GM23248 (cell line): ENCODE measurements around the gene P2RX1. TPM values are rescaled to one million over a fixed set of nuclear protein-coding genes. Genes with fewer than 3 reads are reported as not detected.
"Not testable (repeated sequence)": the region's sequence is repeated elsewhere in the genome, so short reads cannot be mapped to it uniquely, and the experiment has no call there.

Source experiments
- DNase-seq: peaks from one replicate; pipeline ENCODE4 v3.0.0-alpha.2; 2015
- H2AFZ ChIP-seq: fragments of 200-600 bp; sonication (generic); 2 replicates; pipeline ENCODE4 v1.6.1; 2016; ENCODE audit warnings: antibody characterized with exemption
- H3F3A ChIP-seq: fragments of 200-600 bp; sonication (generic); 2 replicates; pipeline ENCODE4 v1.6.1; 2016; ENCODE audit warnings: mild to moderate bottlenecking, antibody characterized with exemption, mixed run types; ENCODE audit not compliant: insufficient read depth
- H3K27ac ChIP-seq: fragments of 200-600 bp; sonication (generic); 2 replicates; pipeline ENCODE4 v1.5.1; 2016; ENCODE audit warnings: mild to moderate bottlenecking
- H3K27me3 ChIP-seq: fragments of 200-600 bp; sonication (generic); replicated peaks from 2 replicates; pipeline ENCODE4 v1.6.1; 2016; ENCODE audit warnings: mild to moderate bottlenecking; ENCODE audit not compliant: insufficient read depth
- H3K36me3 ChIP-seq: fragments of 200-600 bp; sonication (generic); 2 replicates; pipeline ENCODE4 v1.6.1; 2016; ENCODE audit warnings: low read depth, mild to moderate bottlenecking
- H3K4me1 ChIP-seq: fragments of 200-600 bp; sonication (generic); 2 replicates; pipeline ENCODE4 v1.6.1; 2016; ENCODE audit warnings: mild to moderate bottlenecking; ENCODE audit not compliant: insufficient read depth
- H3K4me2 ChIP-seq: fragments of 200-600 bp; sonication (generic); one replicate; pipeline ENCODE4 v1.6.1; 2016; ENCODE audit warnings: mild to moderate bottlenecking; ENCODE audit not compliant: unreplicated experiment
- H3K4me3 ChIP-seq: fragments of 200-600 bp; sonication (generic); 2 replicates; pipeline ENCODE4 v1.5.1; 2016; ENCODE audit warnings: mild to moderate bottlenecking
- H3K79me2 ChIP-seq: fragments of 200-600 bp; sonication (generic); 2 replicates; pipeline ENCODE4 v1.6.1; 2016; ENCODE audit warnings: mild to moderate bottlenecking; ENCODE audit not compliant: insufficient read depth
- H3K9ac ChIP-seq: fragments of 200-600 bp; sonication (generic); 2 replicates; pipeline ENCODE4 v1.6.1; 2016; ENCODE audit warnings: mild to moderate bottlenecking
- H3K9me2 ChIP-seq: fragments of 200-600 bp; sonication (generic); 2 replicates; pipeline ENCODE4 v1.6.1; 2016; ENCODE audit warnings: mixed run types, mild to moderate bottlenecking, moderate library complexity; ENCODE audit not compliant: insufficient read depth
- H3K9me3 ChIP-seq: fragments of 200-600 bp; sonication (generic); one replicate; pipeline ENCODE4 v1.6.1; 2017; ENCODE audit warnings: low read depth
- H4K20me1 ChIP-seq: fragments of 200-600 bp; sonication (generic); 2 replicates; pipeline ENCODE4 v1.6.0; 2016; ENCODE audit not compliant: insufficient read depth
- EZH2 ChIP-seq: fragments of 200-600 bp; sonication (generic); IDR thresholded peaks from 2 replicates; pipeline ENCODE4 v1.6.1; 2018; ENCODE audit warnings: antibody characterized with exemption, mild to moderate bottlenecking; ENCODE audit not compliant: insufficient read depth, poor library complexity, severe bottlenecking
- EZH2phosphoT487 ChIP-seq: fragments of 200-600 bp; sonication (generic); IDR thresholded peaks from 2 replicates; pipeline ENCODE4 v1.6.1; 2018; ENCODE audit warnings: antibody characterized with exemption, moderate library complexity, mild to moderate bottlenecking, low read depth; ENCODE audit not compliant: insufficient read depth
- WGBS, 2 experiments: methylation state at CpG; one replicate each; pipeline ENCODE4 v1.1.6; 2015 to 2017; ENCODE audit warnings: low lambda C conversion rate in 2 of 2, low coverage in 1 of 2; ENCODE audit errors: missing lambda C conversion rate in 2 of 2; 5-methylcytosine and 5-hydroxymethylcytosine counted together
- in situ Hi-C: fragments of 300-500 bp; cut with MboI; formaldehyde crosslinking; loops from 2 replicates; pipeline ENCODE4 v1.15.0; 2020
- polyA plus RNA-seq: library from polyadenylated mRNA; unstranded; fragments of >200 nt; fragmentation: Nextera tagmentation; extraction: Ambion mirVana; gene quantifications from 2 replicates; pipeline ENCODE4 v1.2.1, GENCODE V29; 2016
- total RNA-seq: library from RNA; depleted of rRNA; stranded (reverse); fragments of >200 nt; shearing (Covaris generic); gene quantifications from 2 replicates; pipeline ENCODE4 v1.2.3, GENCODE V29; 2014

P2RX1 gene
- total and polyA plus RNA-seq, 2 experiments from 2014 or later: not detected

DNA sequence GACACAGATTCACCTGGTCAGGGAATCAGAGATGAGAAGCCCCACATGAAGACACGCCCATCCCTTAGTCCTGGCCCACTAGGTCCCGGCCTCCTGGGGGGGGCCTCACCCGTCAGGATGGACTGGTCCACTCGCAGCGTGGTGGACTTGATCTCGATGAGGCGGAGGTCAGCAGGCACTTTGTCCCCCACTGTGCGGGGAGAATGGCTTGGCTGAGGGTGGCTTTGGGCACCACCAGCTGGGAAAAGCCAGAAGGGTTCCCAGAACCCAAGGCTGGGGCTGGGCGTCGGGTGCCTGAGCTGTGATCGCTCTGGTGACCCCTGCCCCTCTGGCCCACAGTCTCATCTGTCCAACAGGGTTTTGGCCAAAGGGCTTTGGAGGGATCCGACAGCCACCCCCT, 34.3 kb upstream of the P2RX1 start:
- in situ Hi-C loops: no loop called here
- no peaks in the 10 kb centered on the region for H3K36me3 ChIP-seq
- no peak for DNase-seq
- no peaks in the 10 kb centered on the region for H3K9me2 ChIP-seq
- no peak for TF ChIP-seq EZH2
- TF ChIP-seq EZH2phosphoT487: no peak
- no peaks in the 10 kb centered on the region for H3F3A ChIP-seq
- no peak overlapping the region for H3K27ac ChIP-seq
- H3K9ac ChIP-seq: no peak overlapping the region
- no peak overlapping the region for H2AFZ ChIP-seq
- H3K4me2 ChIP-seq: no peak overlapping the region
- no peaks in the 10 kb centered on the region for H3K27me3 ChIP-seq
- no peaks in the 10 kb centered on the region for H3K79me2 ChIP-seq
- H3K9me3 ChIP-seq: no peaks in the 10 kb centered on the region
- no peaks in the 10 kb centered on the region for H4K20me1 ChIP-seq
- 83 to 86% methylated on average over 12 of the region's 12 CpGs for WGBS, 2 experiments
- H3K4me3 ChIP-seq: no peak overlapping the region
- H3K4me1 ChIP-seq: no peaks in the 10 kb centered on the region

DNA sequence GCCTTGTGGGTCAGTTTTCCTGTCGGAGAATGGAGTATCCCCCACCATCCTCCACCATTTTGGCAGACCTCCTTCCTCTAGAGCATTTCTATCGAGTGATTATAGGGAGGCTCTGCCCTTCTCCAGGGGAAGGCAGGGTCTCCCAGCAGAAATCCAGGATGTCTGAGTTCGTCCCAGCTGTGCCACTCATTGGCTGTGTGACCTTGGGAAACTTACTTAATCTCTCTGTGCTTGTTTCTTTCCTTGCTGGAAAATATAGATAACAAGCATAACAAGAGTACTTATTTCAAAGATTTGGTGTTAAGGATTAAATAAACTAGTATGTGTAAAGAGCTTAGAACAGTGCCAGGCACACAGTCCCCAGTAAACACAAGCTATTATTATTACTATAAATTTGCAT, 33.2 kb upstream of the P2RX1 start:
- H3K9me3 ChIP-seq: no peaks in the 10 kb centered on the region
- H4K20me1 ChIP-seq: no peaks in the 10 kb centered on the region
- H3K36me3 ChIP-seq: no peaks in the 10 kb centered on the region
- TF ChIP-seq EZH2: no peak
- no peak for TF ChIP-seq EZH2phosphoT487
- no peaks in the 10 kb centered on the region for H3K79me2 ChIP-seq
- DNase-seq: no peak
- H3F3A ChIP-seq: no peaks in the 10 kb centered on the region
- in situ Hi-C loops: no loop called here
- no peaks in the 10 kb centered on the region for H3K9me2 ChIP-seq
- WGBS, 2 experiments: 50 to 51% methylated on average over 3 of the region's 3 CpGs
- H3K9ac ChIP-seq: no peak overlapping the region
- H2AFZ ChIP-seq: no peak overlapping the region
- H3K4me2 ChIP-seq: no peak overlapping the region
- no peak overlapping the region for H3K27ac ChIP-seq
- no peaks in the 10 kb centered on the region for H3K4me1 ChIP-seq
- no peaks in the 10 kb centered on the region for H3K27me3 ChIP-seq
- H3K4me3 ChIP-seq: no peak overlapping the region

DNA sequence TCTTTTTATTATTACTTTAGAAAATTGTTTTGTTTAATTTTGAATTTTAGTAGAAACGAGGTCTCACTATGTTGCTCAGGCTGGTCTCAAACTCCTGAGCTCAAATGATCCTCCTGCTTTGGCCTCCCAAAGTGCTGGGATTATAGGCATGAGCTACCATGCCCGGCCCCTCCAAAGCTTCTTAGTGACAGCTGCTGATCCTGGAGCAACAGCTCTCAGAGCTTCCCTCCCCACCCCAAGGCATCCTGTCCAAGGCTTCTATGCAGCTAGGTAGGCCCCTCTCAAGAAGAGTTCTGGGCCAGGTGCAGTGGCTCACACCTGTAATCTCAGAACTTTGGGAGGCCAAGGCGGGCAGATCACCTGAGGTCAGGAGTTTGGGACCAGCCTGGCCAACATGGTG, 32.3 kb upstream of the P2RX1 start:
- H3K4me3 ChIP-seq, H3K4me2 ChIP-seq, in situ Hi-C loops, H3K9me3 ChIP-seq, H4K20me1 ChIP-seq, H3F3A ChIP-seq, H3K79me2 ChIP-seq, H3K4me1 ChIP-seq, H3K36me3 ChIP-seq, H2AFZ ChIP-seq, DNase-seq, H3K27me3 ChIP-seq, H3K27ac ChIP-seq, H3K9me2 ChIP-seq, H3K9ac ChIP-seq: not testable (repeated sequence)
- WGBS, 2 experiments: 72 to 79% methylated on average over 3 of the region's 3 CpGs

DNA sequence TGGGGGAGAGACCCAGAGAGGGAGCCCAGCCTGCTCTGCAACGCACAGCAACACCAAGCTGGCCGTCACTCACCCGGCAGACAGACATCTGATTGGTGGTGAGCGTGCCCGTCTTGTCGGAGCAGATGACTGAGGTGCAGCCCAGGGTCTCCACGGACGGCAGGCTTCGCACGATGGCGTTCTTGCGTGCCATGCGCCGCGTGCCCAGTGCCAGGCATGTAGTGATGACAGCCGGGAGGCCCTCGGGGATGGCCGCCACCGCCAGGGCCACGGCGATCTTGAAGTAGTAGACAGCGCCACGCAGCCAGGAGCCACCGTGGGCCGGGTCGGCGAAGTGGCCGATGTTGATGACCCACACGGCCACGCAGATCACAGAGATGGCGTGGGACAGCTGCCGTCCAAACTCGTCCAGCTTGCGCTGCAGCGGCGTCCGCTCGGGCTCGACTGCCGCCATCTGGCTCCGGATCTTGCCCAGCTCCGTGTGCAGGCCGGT, 31.1 kb upstream of the P2RX1 start:
- H3K9me2 ChIP-seq: no peaks in the 10 kb centered on the region
- H3K36me3 ChIP-seq: no peaks in the 10 kb centered on the region
- no peak overlapping the region for H3K9ac ChIP-seq
- H3K27me3 ChIP-seq: no peaks in the 10 kb centered on the region
- no peak overlapping the region for H3K4me2 ChIP-seq
- TF ChIP-seq EZH2phosphoT487: no peak
- TF ChIP-seq EZH2: no peak
- H4K20me1 ChIP-seq: no peaks in the 10 kb centered on the region
- in situ Hi-C loops: no loop called here
- no peaks in the 10 kb centered on the region for H3K9me3 ChIP-seq
- no peaks in the 10 kb centered on the region for H3F3A ChIP-seq
- no peak overlapping the region for H3K4me3 ChIP-seq
- H3K79me2 ChIP-seq: no peaks in the 10 kb centered on the region
- 92% methylated on average over 36 to 42 of the region's 43 CpGs for WGBS, 2 experiments
- DNase-seq: no peak
- no peak overlapping the region for H3K27ac ChIP-seq
- no peak overlapping the region for H2AFZ ChIP-seq
- H3K4me1 ChIP-seq: no peaks in the 10 kb centered on the region

DNA sequence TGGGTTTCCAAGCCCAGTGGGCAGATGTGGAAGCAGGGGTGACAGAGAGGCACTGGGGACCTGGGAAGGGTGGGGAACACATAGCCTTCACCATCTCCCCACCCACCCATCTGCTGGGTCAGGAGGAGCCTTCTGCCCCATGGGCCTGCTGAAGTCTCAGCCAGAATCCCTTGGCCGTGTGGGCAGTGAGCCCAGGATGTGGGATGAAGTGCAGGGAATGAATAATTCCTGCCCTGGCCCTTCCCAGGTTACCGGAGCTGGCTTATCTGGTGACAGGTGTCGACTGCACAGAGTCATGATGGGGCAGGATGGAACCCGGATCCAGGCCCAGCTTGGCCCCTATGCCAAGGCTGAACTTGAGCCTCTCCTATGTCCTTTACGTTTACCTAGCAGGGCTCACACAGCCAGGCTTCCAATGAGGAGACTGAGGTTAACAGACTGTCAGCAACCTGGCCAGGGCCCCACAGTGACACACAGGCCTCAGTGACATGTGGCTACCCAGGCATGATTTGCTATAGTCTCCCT, 30.5 kb upstream of the P2RX1 start:
- Histone ChIP-seq H3K4me3 (no peak overlapping the region), H3K9me3 (no peaks in the 10 kb centered on the region), H3K4me1 (no peaks in the 10 kb centered on the region), H3K9ac (no peak overlapping the region), H3K9me2 (no peaks in the 10 kb centered on the region), H3K36me3 (no peaks in the 10 kb centered on the region), H3K27me3 (no peaks in the 10 kb centered on the region), H2AFZ (no peak overlapping the region), H4K20me1 (no peaks in the 10 kb centered on the region), H3K79me2 (no peaks in the 10 kb centered on the region), H3K4me2 (no peak overlapping the region), H3F3A (no peaks in the 10 kb centered on the region), H3K27ac (no peak overlapping the region)
- in situ Hi-C loops: no loop called here
- no peak for DNase-seq
- WGBS, 2 experiments: 76 to 80% methylated on average over 5 of the region's 5 CpGs
- TF ChIP-seq EZH2phosphoT487 (no peak), EZH2 (no peak)
